Measurements from ENCODE around the gene ABCC12.

DNA sequence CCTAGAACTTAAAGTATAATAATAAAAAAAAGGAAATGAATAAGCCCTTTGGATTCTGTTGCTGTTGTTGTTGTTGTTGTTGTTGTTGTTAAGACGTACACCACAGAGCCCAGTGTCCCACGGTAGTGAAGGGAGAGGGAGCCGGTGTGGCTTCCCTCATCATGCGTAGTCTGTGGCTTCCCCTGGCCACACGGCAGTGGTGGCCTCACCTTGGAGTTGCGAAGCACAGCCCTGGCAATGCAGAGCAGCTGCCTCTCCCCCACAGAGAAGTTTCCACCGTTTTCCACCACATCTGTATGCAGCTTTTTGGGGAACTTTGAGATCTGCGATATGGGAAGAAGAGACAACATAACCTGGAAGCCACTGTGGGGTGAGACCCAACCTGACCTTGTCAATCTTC lies 14.1 kb upstream of the ABCC12 start:
- TF ChIP-seq CTCF (conservative IDR thresholded peaks at IDR 0.05) (no peak), ZFX (IDR thresholded peaks at IDR 0.05) (no peak)

Data from C4-2B (cell line).